Head of caudate nucleus (tissue), 42 donors: ENCODE data around the gene FNDC8.

ENCODE experiments used
- DNase-seq, 42 donors: peaks; one replicate each; pipeline versions ENCODE4 v3.0.0 to v3.0.0-alpha.2; 2020 to 2021; ENCODE audit warnings: mixed read lengths in 7 of 42
- intact Hi-C: fragments of 100-400 bp; cut with DNase I; formaldehyde crosslinking; loops from one replicate; pipeline ENCODE4 v1.15.0; 2022

The FNDC8 gene

GRCh38 chr17:35121315-35121714 lies at the start of gene FNDC8:
FNDC8 (plus strand) TSS chr17:35121615; CDS start chr17:35121694, 79 bp downstream.
- no peak for DNase-seq
- intact Hi-C loops, result no loop called here

GRCh38 chr17:35073183-35073790 lies 48.1 kb upstream of the FNDC8 start:
- DNase-seq, result no peak
- intact Hi-C loops, result no loop called here

- DNase-seq, result no peak
- intact Hi-C loops, result no loop called here
These were observed 47.3 kb upstream of the FNDC8 start for GRCh38 chr17:35073991-35074627.

GRCh38 chr17:35074711-35075707 lies 46.4 kb upstream of the FNDC8 start:
- intact Hi-C loops, result no loop called here
- DNase-seq, result peak in 10 of 42 donors; percentile 5 to 76 (median 36)

GRCh38 chr17:35076874-35077273 lies 44.5 kb upstream of the FNDC8 start:
- no peak for DNase-seq
- intact Hi-C loops, result no loop called here

GRCh38 chr17:35079547-35080423 lies 41.6 kb upstream of the FNDC8 start:
- intact Hi-C loops, result no loop called here
- DNase-seq, result no peak

- intact Hi-C loops, result no loop called here
- no peak for DNase-seq
These were observed 40.9 kb upstream of the FNDC8 start for GRCh38 chr17:35080536-35080935.

- no peak for DNase-seq
- intact Hi-C loops, result no loop called here
These were observed 39.8 kb upstream of the FNDC8 start for GRCh38 chr17:35081638-35082037.

- intact Hi-C loops, result no loop called here
- DNase-seq, result peak in 3 of 42 donors; percentile 22 to 53 (median 39)
These were observed 39.2 kb upstream of the FNDC8 start for GRCh38 chr17:35082073-35082657.

- no peak for DNase-seq
- intact Hi-C loops, result no loop called here
These were observed 38.3 kb upstream of the FNDC8 start for GRCh38 chr17:35083071-35083470.

- no peak for DNase-seq
- intact Hi-C loops, result loop anchor here (5.0 kb wide), 2 partner anchors 88 to 103 kb away; partner anchors contain the start of gene LIG3
These were observed 36.4 kb upstream of the FNDC8 start for GRCh38 chr17:35084987-35085386.

GRCh38 chr17:35086164-35086563 lies 35.3 kb upstream of the FNDC8 start:
- intact Hi-C loops, result loop anchor here (5.0 kb wide), 2 partner anchors 89 to 104 kb away; partner anchors contain the start of gene LIG3
- no peak for DNase-seq

- intact Hi-C loops, result loop anchor here (5.0 kb wide), 2 partner anchors 90 to 105 kb away; partner anchors contain the start of gene LIG3
- no peak for DNase-seq
These were observed 34.4 kb upstream of the FNDC8 start for GRCh38 chr17:35086931-35087573.

GRCh38 chr17:35087731-35088355 lies 33.6 kb upstream of the FNDC8 start:
- DNase-seq, result peak in 18 of 42 donors; percentile 4 to 59 (median 33)
- intact Hi-C loops, result loop anchor here (5.0 kb wide), 2 partner anchors 91 to 106 kb away; partner anchors contain the start of gene LIG3

GRCh38 chr17:35088356-35088880 lies 33.0 kb upstream of the FNDC8 start:
- intact Hi-C loops, result loop anchor here (5.0 kb wide), 2 partner anchors 91 to 106 kb away; partner anchors contain the start of gene LIG3
- DNase-seq, result peak; percentile 60 to 88 (median 75)

GRCh38 chr17:35088881-35089585 lies 32.4 kb upstream of the FNDC8 start:
- peak; percentile 64 to 96 (median 90) for DNase-seq
- intact Hi-C loops, result loop anchor here (5.0 kb wide), 2 partner anchors 92 to 107 kb away; partner anchors contain the start of gene LIG3
